Measurements from ENCODE around the gene PAX2.

- TF ChIP-seq CTCF (conservative IDR thresholded peaks at IDR 0.05; ENCODE audit: low read depth, low read length): no peak
- TF ChIP-seq EZH2 (IDR thresholded peaks at IDR 0.05; ENCODE audit: borderline replicate concordance, low read depth, low read length, poor library complexity, severe bottlenecking): no peak
Measured at GRCh38 chr10:100767422-100767775, 22.0 kb downstream of the PAX2 start.
